Coronary artery (tissue), 2 donors: ENCODE data around the gene RAB34.

ENCODE experiments used
- DNase-seq: peaks from one replicate; pipeline ENCODE4 v3.0.0-alpha.2; 2017; ENCODE audit warnings: low spot score
- H3K27ac ChIP-seq, 2 donors: fragments of 200-600 bp; sonication (generic); one replicate each; pipeline ENCODE4 v1.5.1; 2016 to 2019
- H3K4me3 ChIP-seq: fragments of 200-600 bp; sonication (generic); 2 replicates; pipeline ENCODE4 v1.5.1; 2016; ENCODE audit warnings: mild to moderate bottlenecking, moderate library complexity
- CTCF ChIP-seq: fragments of 200-600 bp; sonication (generic); IDR thresholded peaks from one replicate; pipeline ENCODE4 v1.5.1; 2019; ENCODE audit warnings: antibody characterized with exemption

Gene RAB34

GRCh38 chr17:28703552-28704218, 14.0 kb downstream of the RAB34 start:
- no peak for TF ChIP-seq CTCF
- DNase-seq = no peak
- Histone ChIP-seq H3K27ac (no peak overlapping the region), H3K4me3 (no peak overlapping the region)

- no peak overlapping the region for H3K4me3 ChIP-seq
- no peak for DNase-seq
Observed at GRCh38 chr17:28702752-28703150, 14.9 kb downstream of the RAB34 start.

GRCh38 chr17:28702026-28702751, 15.5 kb downstream of the RAB34 start:
- TF ChIP-seq CTCF = no peak
- no peak overlapping the region for H3K4me3 ChIP-seq
- H3K27ac ChIP-seq = no peak overlapping the region
- no peak for DNase-seq

More at GRCh38 chr17:28702752-28703150, 14.9 kb downstream of the RAB34 start:
- no peak for TF ChIP-seq CTCF
- H3K27ac ChIP-seq = no peak overlapping the region

- DNase-seq = no peak
- no peak for TF ChIP-seq CTCF
- H3K4me3 ChIP-seq = no peak overlapping the region
- no peak overlapping the region for H3K27ac ChIP-seq
Observed at GRCh38 chr17:28700830-28701492, 16.7 kb downstream of the RAB34 start.

- Histone ChIP-seq H3K27ac (no peak overlapping the region), H3K4me3 (no peak overlapping the region)
- no peak for DNase-seq
- TF ChIP-seq CTCF = no peak
Observed at GRCh38 chr17:28700278-28700677, 17.4 kb downstream of the RAB34 start.

- no peak overlapping the region for H3K4me3 ChIP-seq
- DNase-seq = no peak
- TF ChIP-seq CTCF = no peak
- no peak overlapping the region for H3K27ac ChIP-seq
Observed at GRCh38 chr17:28698253-28698941, 19.3 kb downstream of the RAB34 start.
